GM12878 (cell line): ENCODE data around the gene SPP2. TPM values are rescaled to one million over a fixed set of nuclear protein-coding genes. Genes with fewer than 3 reads are reported as not detected.

Experiments
- ATAC-seq: fragments of 200-7000 bp; cut with Tn5 transposase; 3 replicates; pipeline ENCODE4 v1.9.1; 2020; ENCODE audit warnings: mild to moderate bottlenecking, moderate library complexity
- BruUV-seq: library from RNA; stranded (reverse); fragments of 400-500 nt; replicated peaks from 2 replicates; lab custom pipeline; 2021; lab: Mats Ljungman, UMichigan
- CTCF ChIA-PET: fragments of 300-600 bp; sonication (Branson Sonifier 250); formaldehyde crosslinking; extraction: SDS; loops from one replicate; lab custom pipeline; 2021; ENCODE audit warnings: inconsistent platforms; lab: Yijun Ruan, JAX
- POLR2A ChIA-PET: fragments of 350-600 bp; formaldehyde crosslinking; extraction: SDS; loops from one replicate; lab custom pipeline; 2021; ENCODE audit warnings: inconsistent platforms; lab: Charles Lee
- RAD21 ChIA-PET: fragments of 300-600 bp; sonication (Branson Sonifier 250); formaldehyde crosslinking; loops from one replicate; lab custom pipeline; 2023; ENCODE audit warnings: antibody characterized with exemption; ENCODE audit not compliant: unreplicated experiment; lab: Charles Lee
- SMC1A ChIA-PET: fragments of 300-600 bp; sonication (Branson Sonifier 250); formaldehyde crosslinking; loops from one replicate; lab custom pipeline; 2023; ENCODE audit not compliant: unreplicated experiment, uncharacterized antibody; lab: Charles Lee
- DNase-seq: peaks from one replicate; pipeline ENCODE4 v3.0.0-alpha.2; 2011; ENCODE audit warnings: low read depth, low spot score
- FAIRE-seq: peaks from 3 replicates; lab custom pipeline; 2011; peaks lifted over from hg19 to GRCh38; lab: Jason Lieb, UNC
- H2AFZ ChIP-seq: 2 replicates; pipeline ENCODE4 v1.6.0; 2011; ENCODE audit warnings: low read depth, low read length, control low read depth; ENCODE audit not compliant: control insufficient read depth
- H3K27ac ChIP-seq: 2 replicates; pipeline ENCODE4 v1.5.1; 2011; ENCODE audit warnings: control low read depth; ENCODE audit not compliant: control insufficient read depth, insufficient read depth
- H3K27me3 ChIP-seq, 2 experiments: replicated peaks in 1 of 2; 2 replicates each; pipeline versions ENCODE4 v1.6.0 to v1.6.1; 2011; ENCODE audit warnings: low read length in 1 of 2; ENCODE audit not compliant: control insufficient read depth in 2 of 2, insufficient read depth in 2 of 2
- H3K36me3 ChIP-seq, 2 experiments: 2 replicates each; pipeline ENCODE4 v1.5.1; 2011; ENCODE audit warnings: low read length in 1 of 2; ENCODE audit not compliant: control insufficient read depth in 2 of 2, insufficient read depth in 2 of 2
- H3K4me1 ChIP-seq: 2 replicates; pipeline ENCODE4 v1.6.1; 2011; ENCODE audit warnings: mild to moderate bottlenecking, low read length, moderate library complexity, mixed read lengths; ENCODE audit not compliant: control insufficient read depth, insufficient read depth
- H3K4me2 ChIP-seq: 2 replicates; pipeline ENCODE4 v1.6.0; 2011; ENCODE audit warnings: control low read depth; ENCODE audit not compliant: control insufficient read depth, insufficient read depth
- H3K4me3 ChIP-seq: fragments of 200-600 bp; sonication (generic); 2 replicates; pipeline ENCODE4 v1.5.1; 2016
- H3K79me2 ChIP-seq: 2 replicates; pipeline ENCODE4 v1.6.0; 2011; ENCODE audit warnings: low read length; ENCODE audit not compliant: control insufficient read depth, insufficient read depth
- H3K9ac ChIP-seq: 2 replicates; pipeline ENCODE4 v1.8.0; 2011; ENCODE audit warnings: low read length, control low read depth, mixed read lengths; ENCODE audit not compliant: control insufficient read depth, insufficient read depth
- H3K9me3 ChIP-seq: replicated peaks from 3 replicates; pipeline ENCODE4 v1.5.1; 2011; ENCODE audit warnings: mild to moderate bottlenecking, low read length; ENCODE audit not compliant: control insufficient read depth, insufficient read depth
- H4K20me1 ChIP-seq: 2 replicates; pipeline ENCODE4 v1.6.0; 2011; ENCODE audit not compliant: control insufficient read depth, insufficient read depth
- E4F1 ChIP-seq: fragments of 450-650 bp; IDR thresholded peaks from 2 replicates; pipeline ENCODE4 v1.6.1; 2018; ENCODE audit warnings: borderline replicate concordance, mild to moderate bottlenecking; ENCODE audit not compliant: partially characterized antibody
- EED ChIP-seq: sonication (generic); IDR thresholded peaks from 2 replicates; pipeline ENCODE4 v1.6.1; 2016; ENCODE audit warnings: antibody characterized with exemption, low read depth
- EZH2 ChIP-seq: IDR thresholded peaks from 2 replicates; pipeline ENCODE4 v1.6.1; 2012; ENCODE audit warnings: low read depth, mild to moderate bottlenecking, control low read depth, inconsistent platforms, low read length, borderline replicate concordance; ENCODE audit not compliant: control insufficient read depth
- HDAC6 ChIP-seq: fragments of 200-600 bp; sonication (generic); IDR thresholded peaks from one replicate; pipeline ENCODE4 v1.8.0; 2017; ENCODE audit warnings: antibody characterized with exemption; ENCODE audit not compliant: unreplicated experiment
- JUNB ChIP-seq: IDR thresholded peaks from 2 replicates; pipeline ENCODE4 v1.6.1; 2016; ENCODE audit warnings: antibody characterized with exemption, mild to moderate bottlenecking
- MAX ChIP-seq: IDR thresholded peaks from 2 replicates; pipeline ENCODE4 v1.6.1; 2012; ENCODE audit warnings: low read depth, low read length, improper control_type of control experiment
- NBN ChIP-seq: fragments of 450-650 bp; IDR thresholded peaks from 2 replicates; pipeline ENCODE4 v1.6.1; 2016
- NFYA ChIP-seq: IDR thresholded peaks from 2 replicates; pipeline ENCODE4 v1.6.1; 2011; ENCODE audit warnings: low read depth, mild to moderate bottlenecking, low read length, improper control_type of control experiment, borderline replicate concordance
- PAX5 ChIP-seq: IDR thresholded peaks from 2 replicates; pipeline ENCODE4 v1.6.1; 2011; ENCODE audit warnings: low read depth, low read length, borderline replicate concordance
- RAD51 ChIP-seq: fragments of 450-650 bp; IDR thresholded peaks from 2 replicates; pipeline ENCODE4 v1.6.1; 2016; ENCODE audit warnings: moderate library complexity, mild to moderate bottlenecking, inconsistent platforms
- RBBP5 ChIP-seq: fragments of 200-600 bp; sonication (generic); conservative IDR thresholded peaks from 2 replicates; pipeline ENCODE4 v1.6.1; 2016
- YY1 ChIP-seq: IDR thresholded peaks from 2 replicates; pipeline ENCODE4 v1.6.1; 2011; ENCODE audit warnings: low read depth, mild to moderate bottlenecking, low read length
- ZNF207 ChIP-seq: fragments of 450-650 bp; IDR thresholded peaks from 2 replicates; pipeline ENCODE4 v1.6.1; 2014; ENCODE audit warnings: antibody characterized with exemption, mild to moderate bottlenecking, borderline replicate concordance
- WGBS: methylation state at CpG from one replicate; pipeline ENCODE4 v1.1.6; 2016; ENCODE audit warnings: low lambda C conversion rate; ENCODE audit not compliant: insufficient replicate concordance, insufficient coverage; ENCODE audit errors: missing lambda C conversion rate; 5-methylcytosine and 5-hydroxymethylcytosine counted together
- in situ Hi-C: fragments of 300-500 bp; cut with MboI; formaldehyde crosslinking; loops from 9 replicates; pipeline ENCODE4 v1.14.3; 2018; ENCODE audit warnings: mixed read lengths
- intact Hi-C: fragments of 100-400 bp; cut with micrococcal nuclease; formaldehyde crosslinking; loops from one replicate; pipeline ENCODE4 v1.14.2; 2022; ENCODE audit not compliant: unreplicated experiment
- polyA plus RNA-seq, 11 experiments: library from polyadenylated mRNA; depleted of rRNA in 4 of 11; unstranded in 6 of 11; stranded (reverse) in 5 of 11; fragments of >200 nt; fragmentation: Nextera tagmentation in 4 of 11; fragmentation: Illumina TruSeq in 1 of 11; extraction: Ambion mirVana in 4 of 11; extraction: Trizol in 1 of 11; gene quantifications; 1 replicate in 1 of 11; 2 replicates in 10 of 11; pipeline versions ENCODE4 v1.2.1 to v1.2.3, GENCODE V29; 2011 to 2016; ENCODE audit warnings: inconsistent platforms in 2 of 11, missing spikeins in 2 of 11, low read depth in 1 of 11
- total RNA-seq, 4 experiments: library from RNA; depleted of rRNA in 3 of 4; stranded (reverse); fragments of >200 nt in 3 of 4; fragmentation: Illumina TruSeq in 1 of 4; extraction: Trizol in 1 of 4; gene quantifications; 2 replicates each; pipeline versions ENCODE4 v1.2.1 to v1.2.3, GENCODE V29; 2013 to 2021

Gene SPP2
- total and polyA plus RNA-seq, 10 of the 15 experiments (the other 5 are each of a cell fraction or from before 2014, with no cell fraction given), result not detected

- TF ChIP-seq JUNB (no peak), E4F1 (no peak), HDAC6 (no peak), NBN (no peak), MAX (no peak), EZH2 (no peak), YY1 (no peak), NFYA (no peak), PAX5 (no peak), ZNF207 (no peak), EED (no peak), RAD51 (no peak), RBBP5 (no peak)
- TF ChIP-seq, all 136 proteins: peak for 0
- Histone ChIP-seq H3K27ac (no peak overlapping the region), H3K27me3 (no peaks in the 10 kb centered on the region), H3K4me2 (no peak overlapping the region), H4K20me1 (no peaks in the 10 kb centered on the region), H3K79me2 (no peaks in the 10 kb centered on the region), H3K9ac (no peak overlapping the region), H3K4me3 (no peak overlapping the region), H3K4me1 (peaks cover 6% of the 10 kb centered on the region; the same call in 1 of the 2 replicates), H3K9me3 (no peaks in the 10 kb centered on the region), H2AFZ (no peak overlapping the region), H3K36me3 (no peaks in the 10 kb centered on the region)
- WGBS, result 19% methylated on average over 4 of the region's 4 CpGs
- DNase-seq (no peak), ATAC-seq (peak; percentile 33; the same call in 2 of the 3 replicates), FAIRE-seq (no peak)
- POLR2A ChIA-PET, result no interaction called here
- intact Hi-C loops (no loop called here), in situ Hi-C loops (no loop called here)
- SMC1A ChIA-PET, result interaction anchor here (0.5 kb wide), 1 partner anchor 101 kb away, joined by 3 read pairs; no protein-coding TSS in a partner anchor
- no TSS peak for BruUV-seq
- RAD21 ChIA-PET, result no interaction called here
- CTCF ChIA-PET, result interaction anchor here (1.2 kb wide), 1 partner anchor 12 kb away, joined by 3 read pairs; no protein-coding TSS in a partner anchor
These were observed 48.8 kb downstream of the SPP2 start for GRCh38 chr2:234099266-234099665.
